Forelimb muscle (tissue), 1 donor: ENCODE measurements around the gene SECISBP2. TPM values are rescaled to one million over a fixed set of nuclear protein-coding genes. Genes with fewer than 3 reads are reported as not detected.

ENCODE experiments used
- DNase-seq: peaks from one replicate; pipeline ENCODE4 v3.0.0-alpha.2; 2013; ENCODE audit warnings: low read depth
- polyA plus RNA-seq: library from polyadenylated mRNA; unstranded; fragments of 120-200 nt; gene quantifications from one replicate; pipeline ENCODE4 v1.2.1, GENCODE V29; 2013; ENCODE audit not compliant: insufficient read length

Gene SECISBP2
- polyA plus RNA-seq, 1 donor, result 41.5 TPM

DNA sequence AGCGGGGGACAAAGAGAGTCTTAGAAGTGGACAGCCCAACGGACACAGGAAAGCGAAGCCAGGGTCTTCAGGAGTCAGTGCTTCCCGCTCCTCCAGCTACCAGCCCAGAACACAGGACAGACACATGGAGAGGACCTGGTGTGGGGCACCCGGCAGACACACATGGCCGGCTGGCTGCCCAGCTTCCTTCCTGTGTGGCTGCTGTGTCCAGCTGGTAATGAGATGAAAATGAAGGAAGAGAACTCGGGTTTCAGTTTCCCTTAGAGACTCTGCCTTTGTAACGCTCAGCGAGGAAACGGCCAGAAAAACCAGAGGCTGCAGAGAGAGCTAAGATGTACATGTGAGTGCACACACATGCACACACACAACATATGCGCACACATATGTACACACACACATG, 87.5 kb downstream of the SECISBP2 start:
- peak; percentile 32 for DNase-seq

DNA sequence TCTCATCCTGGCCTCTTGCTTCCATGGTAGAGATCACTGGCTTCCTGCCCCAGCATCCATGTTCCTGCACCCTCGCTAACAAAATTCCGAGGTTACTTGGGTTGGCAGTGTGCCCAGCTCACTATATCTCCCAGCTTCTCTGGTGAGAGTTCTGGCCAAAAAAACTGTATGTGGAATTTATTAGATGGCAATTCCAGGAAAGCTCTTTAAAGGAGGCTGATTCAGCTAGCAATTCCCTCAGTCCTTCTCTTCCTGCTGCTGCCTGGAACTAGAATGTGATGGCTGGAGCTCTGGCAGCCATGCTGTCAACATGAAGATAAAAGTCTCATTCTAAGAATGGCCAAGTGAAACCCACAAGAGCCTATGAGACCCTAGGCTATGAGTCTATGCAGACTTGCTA, 88.8 kb downstream of the SECISBP2 start:
- DNase-seq, result no peak

DNA sequence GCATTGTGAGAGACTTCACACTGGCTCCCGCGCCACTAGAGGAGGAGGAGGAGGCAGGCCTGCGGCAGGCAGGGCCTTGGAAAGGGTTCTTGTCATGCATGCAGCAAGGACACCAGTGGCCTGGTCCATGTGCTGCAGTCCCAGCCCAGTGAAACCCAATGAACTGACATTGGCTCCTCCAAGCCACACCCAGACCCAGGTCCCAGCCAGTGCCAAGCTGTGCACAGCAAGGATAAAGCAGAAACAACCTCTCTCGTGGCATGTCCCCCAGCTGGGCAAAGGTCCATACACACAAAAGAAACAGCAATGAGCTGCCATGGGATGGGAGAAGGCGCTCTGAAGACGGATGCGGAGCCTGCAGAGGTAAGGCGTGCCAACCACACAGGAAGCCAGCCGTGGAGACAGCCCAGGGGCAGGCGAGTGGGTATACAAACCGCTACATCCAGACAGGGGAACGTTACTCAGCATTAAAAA, 90.4 kb downstream of the SECISBP2 start:
- no peak for DNase-seq

Other genes with a start within 250 kb of the SECISBP2 start
- 0.61 TPM for gene SHC3, start 139.7 kb upstream of the SECISBP2 start, polyA plus RNA-seq
- 28.3 TPM for gene CKS2, start 7.3 kb upstream of the SECISBP2 start, polyA plus RNA-seq
- gene SEMA4D, start 179.6 kb downstream of the SECISBP2 start, polyA plus RNA-seq, result 21.1 TPM